AG04449 (cell line): ENCODE measurements around the gene TBX15.

ENCODE experiments used
- CTCF ChIA-PET: fragments of 350-600 bp; formaldehyde crosslinking; extraction: SDS; loops from one replicate; lab custom pipeline; 2021; ENCODE audit warnings: antibody characterized with exemption; lab: Yijun Ruan, JAX
- POLR2A ChIA-PET: fragments of 400-600, 350-600 bp; formaldehyde crosslinking; extraction: SDS; loops from one replicate; lab custom pipeline; 2020; ENCODE audit warnings: antibody characterized with exemption, inconsistent platforms; lab: Yijun Ruan, JAX
- DNase-seq: peaks from one replicate; pipeline ENCODE4 v3.0.0-alpha.2; 2010; ENCODE audit warnings: low read depth, low spot score
- H3K4me3 ChIP-seq: 2 replicates; pipeline ENCODE4 v1.5.1; 2011; ENCODE audit warnings: low read depth, mild to moderate bottlenecking, control low read depth, low read length
- TF ChIP-seq, protein P1 (sequence below): IDR thresholded peaks from one replicate; pipeline ENCODE4 v1.5.1; 2011; ENCODE audit warnings: mild to moderate bottlenecking, moderate library complexity, low read length, control low read depth, inconsistent platforms; ENCODE audit not compliant: insufficient read depth; ENCODE audit errors: missing control alignments

Gene TBX15

GRCh38 chr1:118999348-119000071 lies 11.4 kb upstream of the TBX15 start:
- TF ChIP-seq, protein P1, sequence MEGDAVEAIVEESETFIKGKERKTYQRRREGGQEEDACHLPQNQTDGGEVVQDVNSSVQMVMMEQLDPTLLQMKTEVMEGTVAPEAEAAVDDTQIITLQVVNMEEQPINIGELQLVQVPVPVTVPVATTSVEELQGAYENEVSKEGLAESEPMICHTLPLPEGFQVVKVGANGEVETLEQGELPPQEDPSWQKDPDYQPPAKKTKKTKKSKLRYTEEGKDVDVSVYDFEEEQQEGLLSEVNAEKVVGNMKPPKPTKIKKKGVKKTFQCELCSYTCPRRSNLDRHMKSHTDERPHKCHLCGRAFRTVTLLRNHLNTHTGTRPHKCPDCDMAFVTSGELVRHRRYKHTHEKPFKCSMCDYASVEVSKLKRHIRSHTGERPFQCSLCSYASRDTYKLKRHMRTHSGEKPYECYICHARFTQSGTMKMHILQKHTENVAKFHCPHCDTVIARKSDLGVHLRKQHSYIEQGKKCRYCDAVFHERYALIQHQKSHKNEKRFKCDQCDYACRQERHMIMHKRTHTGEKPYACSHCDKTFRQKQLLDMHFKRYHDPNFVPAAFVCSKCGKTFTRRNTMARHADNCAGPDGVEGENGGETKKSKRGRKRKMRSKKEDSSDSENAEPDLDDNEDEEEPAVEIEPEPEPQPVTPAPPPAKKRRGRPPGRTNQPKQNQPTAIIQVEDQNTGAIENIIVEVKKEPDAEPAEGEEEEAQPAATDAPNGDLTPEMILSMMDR, result no peak
- no peak overlapping the region for H3K4me3 ChIP-seq

DNA sequence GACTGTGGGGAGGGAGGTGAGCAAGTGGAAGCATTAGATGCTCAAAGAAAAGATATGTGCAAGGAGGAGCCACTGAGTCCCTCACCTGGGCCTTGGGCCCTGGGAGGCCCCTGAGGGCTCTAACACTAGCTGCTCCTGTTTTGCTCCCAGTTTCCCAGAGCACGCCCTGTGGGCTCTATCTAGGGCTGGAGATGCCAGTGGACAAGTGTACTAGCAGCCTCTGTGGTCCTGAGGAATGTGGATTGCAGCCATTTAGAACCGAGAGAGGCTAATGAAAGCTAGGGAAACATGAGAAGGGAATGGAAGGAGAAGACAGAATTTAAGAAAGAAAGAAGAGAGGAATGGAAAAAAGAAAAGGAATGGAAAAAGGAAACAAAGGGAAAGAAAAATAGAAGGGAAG lies 10.0 kb upstream of the TBX15 start:
- POLR2A ChIA-PET, result no interaction called here

More at GRCh38 chr1:118999348-119000071, 11.4 kb upstream of the TBX15 start:
- CTCF ChIA-PET, result interaction anchor here (1.1 to 1.8 kb wide), 3 partner anchors 9 to 12 kb away, joined by 3 to 6 read pairs (median 3); no protein-coding TSS in a partner anchor
- no peak for DNase-seq
- POLR2A ChIA-PET, result no interaction called here

GRCh38 chr1:118997225-118997624 lies 9.1 kb upstream of the TBX15 start:
- H3K4me3 ChIP-seq, result no peak overlapping the region
- TF ChIP-seq, protein P1, result no peak
- DNase-seq, result no peak
- CTCF ChIA-PET, result no interaction called here
- POLR2A ChIA-PET, result no interaction called here

More for the DNA sequence above, 10.0 kb upstream of the TBX15 start:
- no peak overlapping the region for H3K4me3 ChIP-seq
- TF ChIP-seq, protein P1, result no peak
- DNase-seq, result no peak
- CTCF ChIA-PET, result interaction anchor here (1.1 kb wide), 1 partner anchor 11 kb away, joined by 3 read pairs; no protein-coding TSS in a partner anchor

DNA sequence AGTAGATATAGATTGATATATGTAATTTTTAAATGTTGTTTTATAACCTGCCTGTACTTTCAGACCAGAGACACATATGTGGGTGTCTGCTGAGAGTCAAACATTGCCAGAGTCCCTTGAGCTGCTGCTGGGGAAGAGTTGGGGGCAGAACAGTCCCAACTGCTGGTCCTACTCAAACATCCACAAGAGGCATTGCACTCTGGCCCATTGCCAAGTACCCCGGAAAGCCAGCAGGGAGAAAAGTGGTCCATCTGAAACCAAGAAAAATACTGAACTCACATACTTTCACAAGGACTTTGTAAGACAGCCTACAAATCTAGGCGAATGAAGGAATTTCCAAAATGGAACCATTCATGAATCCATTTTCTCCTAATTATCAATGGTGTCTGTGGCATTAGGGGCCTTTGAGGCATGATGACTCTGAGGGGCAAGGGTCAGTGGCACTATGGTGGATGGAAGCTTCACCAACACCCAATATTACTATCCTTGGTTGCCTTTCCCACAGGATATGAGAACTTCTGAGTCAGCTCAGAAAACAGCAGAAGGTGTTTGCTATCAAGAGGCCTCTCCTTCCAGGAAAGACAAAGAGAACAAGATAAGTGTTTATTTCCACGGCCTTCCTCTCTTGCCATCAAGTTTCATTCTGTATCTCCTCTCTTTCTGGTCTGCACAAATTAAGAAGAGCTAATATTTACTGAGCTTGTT lies 7.3 kb upstream of the TBX15 start:
- DNase-seq, result no peak
- POLR2A ChIA-PET, result interaction anchor here (1.0 kb wide), 1 partner anchor 11 kb away, joined by 4 read pairs; no protein-coding TSS in a partner anchor
- TF ChIP-seq, protein P1, result no peak
- CTCF ChIA-PET, result interaction anchor here (1.4 to 2.6 kb wide), 3 partner anchors 8 to 13 kb away, joined by 3 to 13 read pairs (median 6); no protein-coding TSS in a partner anchor
- no peak overlapping the region for H3K4me3 ChIP-seq

DNA sequence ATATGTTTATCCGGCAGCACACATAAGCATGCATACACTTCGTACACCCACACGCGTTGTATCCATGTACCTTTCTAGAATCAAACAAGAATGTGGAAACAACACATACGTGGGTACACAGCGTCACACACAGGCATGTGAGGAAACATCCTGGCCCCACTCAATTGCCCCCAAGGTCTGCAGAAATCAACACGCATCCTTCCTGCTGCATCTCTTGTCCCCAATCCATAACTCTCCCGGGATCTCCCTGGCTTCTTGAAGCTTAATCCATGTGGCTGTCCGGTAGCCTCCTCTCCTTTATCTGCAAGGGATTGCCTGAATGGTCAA lies 5.5 kb upstream of the TBX15 start:
- POLR2A ChIA-PET, result no interaction called here
- DNase-seq, result no peak
- TF ChIP-seq, protein P1, result no peak
- H3K4me3 ChIP-seq, result no peak overlapping the region
- CTCF ChIA-PET, result interaction anchor here (1.0 to 2.6 kb wide), 2 partner anchors 8 to 15 kb away, joined by 3 to 13 read pairs; no protein-coding TSS in a partner anchor
